IMR-90 (cell line): ENCODE data around the gene ATP5PB. TPM values are rescaled to one million over a fixed set of nuclear protein-coding genes. Genes with fewer than 3 reads are reported as not detected.

ENCODE experiments used
- ATAC-seq: fragments of 200-7000 bp; cut with Tn5 transposase; 2 replicates; pipeline ENCODE4 v1.9.1; 2020; ENCODE audit warnings: low read depth, mild to moderate bottlenecking, moderate library complexity
- BruUV-seq: library from RNA; stranded (reverse); fragments of 400-500 nt; replicated peaks from 2 replicates; lab custom pipeline; 2021; lab: Mats Ljungman, UMichigan
- CTCF ChIA-PET: fragments of 300-600 bp; formaldehyde crosslinking; extraction: SDS; loops from one replicate; lab custom pipeline; 2021; ENCODE audit warnings: antibody characterized with exemption; lab: Yijun Ruan, JAX
- POLR2A ChIA-PET: fragments of 300-600 bp; sonication (Branson Sonifier 250); formaldehyde crosslinking; loops from one replicate; lab custom pipeline; 2022; ENCODE audit warnings: antibody characterized with exemption; ENCODE audit not compliant: unreplicated experiment; lab: Charles Lee
- DNase-seq: peaks from one replicate; pipeline ENCODE4 v3.0.0; 2013
- H2AFZ ChIP-seq: replicated peaks from 2 replicates; pipeline ENCODE3; 2013; ENCODE audit warnings: low read length, mild to moderate bottlenecking; ENCODE audit not compliant: poor library complexity
- H2AK5ac ChIP-seq: 2 replicates; pipeline ENCODE4 v1.6.1; 2013; ENCODE audit warnings: low read depth, low read length, inconsistent platforms
- H2AK9ac ChIP-seq: replicated peaks from 2 replicates; pipeline ENCODE3; 2013; ENCODE audit warnings: mild to moderate bottlenecking, low read depth, low read length, moderate library complexity; ENCODE audit not compliant: poor library complexity
- H2BK120ac ChIP-seq: 2 replicates; pipeline ENCODE4 v1.6.1; 2013; ENCODE audit warnings: low read depth, low read length, inconsistent platforms
- H2BK15ac ChIP-seq: 3 replicates; pipeline ENCODE4 v1.6.1; 2013; ENCODE audit warnings: low read depth, low read length, inconsistent platforms
- H2BK20ac ChIP-seq: 2 replicates; pipeline ENCODE4 v1.6.1; 2013; ENCODE audit warnings: low read depth, mild to moderate bottlenecking, inconsistent platforms, low read length, moderate library complexity
- H2BK5ac ChIP-seq: 2 replicates; pipeline ENCODE4 v1.6.1; 2013; ENCODE audit warnings: mild to moderate bottlenecking, low read depth, low read length, inconsistent platforms; ENCODE audit not compliant: poor library complexity, severe bottlenecking
- H3K14ac ChIP-seq: replicated peaks from 2 replicates; pipeline ENCODE4 v1.6.1; 2013; ENCODE audit warnings: low read depth, low read length, inconsistent platforms
- H3K18ac ChIP-seq: 2 replicates; pipeline ENCODE4 v1.6.1; 2013; ENCODE audit warnings: low read depth, low read length, control low read depth
- H3K23ac ChIP-seq: 2 replicates; pipeline ENCODE4 v1.6.1; 2013; ENCODE audit warnings: low read depth, low read length, inconsistent platforms
- H3K27ac ChIP-seq: 2 replicates; pipeline ENCODE4 v1.5.1; 2013; ENCODE audit warnings: mild to moderate bottlenecking, control low read depth, low read length; ENCODE audit not compliant: insufficient read depth
- H3K27me3 ChIP-seq: 2 replicates; pipeline ENCODE4 v1.6.1; 2013; ENCODE audit warnings: low read length; ENCODE audit not compliant: control insufficient read depth, insufficient read depth
- H3K36me3 ChIP-seq: 2 replicates; pipeline ENCODE4 v1.6.1; 2013; ENCODE audit warnings: low read length, mixed read lengths; ENCODE audit not compliant: control insufficient read depth, insufficient read depth
- H3K4ac ChIP-seq: 2 replicates; pipeline ENCODE4 v1.6.1; 2013; ENCODE audit warnings: low read depth, low read length, inconsistent platforms
- H3K4me1 ChIP-seq: 2 replicates; pipeline ENCODE4 v1.6.1; 2013; ENCODE audit warnings: low read length, mixed read lengths; ENCODE audit not compliant: control insufficient read depth, insufficient read depth
- H3K4me2 ChIP-seq: 2 replicates; pipeline ENCODE4 v1.6.1; 2013; ENCODE audit warnings: low read depth, mild to moderate bottlenecking, control low read depth, low read length, moderate library complexity
- H3K4me3 ChIP-seq: 2 replicates; pipeline ENCODE4 v1.5.1; 2013; ENCODE audit warnings: low read depth, mild to moderate bottlenecking, control low read depth, low read length, moderate library complexity; ENCODE audit not compliant: insufficient read depth
- H3K56ac ChIP-seq: 2 replicates; pipeline ENCODE4 v1.6.1; 2013; ENCODE audit warnings: low read length, inconsistent platforms; ENCODE audit not compliant: insufficient read depth; ENCODE audit errors: extremely low read depth
- H3K79me1 ChIP-seq, 2 experiments: 2 replicates each; pipeline ENCODE4 v1.6.1; 2013; ENCODE audit warnings: low read length in 2 of 2, inconsistent platforms in 1 of 2, low read depth in 1 of 2
- H3K9ac ChIP-seq: 2 replicates; pipeline ENCODE4 v1.6.1; 2013; ENCODE audit warnings: low read depth, low read length, control low read depth
- H3K9me1 ChIP-seq: 2 replicates; pipeline ENCODE4 v1.6.1; 2013; ENCODE audit warnings: low read length, inconsistent platforms; ENCODE audit not compliant: insufficient read depth
- H3K9me3 ChIP-seq: 2 replicates; pipeline ENCODE4 v1.6.1; 2013; ENCODE audit warnings: low read length; ENCODE audit not compliant: control insufficient read depth, insufficient read depth
- H4K20me1 ChIP-seq: 2 replicates; pipeline ENCODE4 v1.6.1; 2013; ENCODE audit warnings: low read length, inconsistent platforms; ENCODE audit not compliant: insufficient read depth
- H4K5ac ChIP-seq: 2 replicates; pipeline ENCODE4 v1.6.1; 2013; ENCODE audit warnings: mild to moderate bottlenecking, low read depth, low read length, control low read depth
- H4K8ac ChIP-seq, 2 experiments: 2 replicates each; pipeline ENCODE4 v1.6.1; 2013; ENCODE audit warnings: low read depth in 2 of 2, low read length in 2 of 2, control low read depth in 1 of 2, inconsistent platforms in 1 of 2
- H4K91ac ChIP-seq: 2 replicates; pipeline ENCODE4 v1.6.1; 2013; ENCODE audit warnings: low read depth, low read length, inconsistent platforms; ENCODE audit not compliant: insufficient read depth
- BHLHE40 ChIP-seq: fragments of 150-350 bp; IDR thresholded peaks from 2 replicates; pipeline ENCODE4 v1.6.1; 2016; ENCODE audit warnings: mild to moderate bottlenecking, low read depth, low read length
- CEBPB ChIP-seq: IDR thresholded peaks from 2 replicates; pipeline ENCODE4 v1.6.1; 2012; ENCODE audit warnings: low read depth, low read length, improper control_type of control experiment
- CHD1 ChIP-seq: IDR thresholded peaks from 2 replicates; pipeline ENCODE4 v1.6.1; 2012; ENCODE audit warnings: low read depth, low read length, improper control_type of control experiment
- FOS ChIP-seq: fragments of 150-350 bp; IDR thresholded peaks from 2 replicates; pipeline ENCODE4 v1.6.1; 2016; ENCODE audit warnings: low read depth, low read length
- MAFK ChIP-seq: IDR thresholded peaks from 2 replicates; pipeline ENCODE4 v1.6.1; 2012; ENCODE audit warnings: low read depth, low read length, improper control_type of control experiment
- MAZ ChIP-seq: IDR thresholded peaks from 2 replicates; pipeline ENCODE4 v1.6.1; 2012; ENCODE audit warnings: low read depth, mild to moderate bottlenecking, low read length, improper control_type of control experiment, moderate library complexity, borderline replicate concordance
- MXI1 ChIP-seq: IDR thresholded peaks from 2 replicates; pipeline ENCODE4 v1.6.1; 2012; ENCODE audit warnings: low read depth, mild to moderate bottlenecking, low read length, moderate library complexity, borderline replicate concordance
- NFE2L2 ChIP-seq: fragments of 150-350 bp; IDR thresholded peaks from 2 replicates; pipeline ENCODE4 v1.6.1; 2016; ENCODE audit warnings: low read depth, mild to moderate bottlenecking, low read length
- POLR2A ChIP-seq: IDR thresholded peaks from 2 replicates; pipeline ENCODE4 v1.6.1; 2012; ENCODE audit warnings: mild to moderate bottlenecking, low read depth, low read length
- RAD21 ChIP-seq: IDR thresholded peaks from 2 replicates; pipeline ENCODE4 v1.6.1; 2012; ENCODE audit warnings: low read length, improper control_type of control experiment
- RCOR1 ChIP-seq: IDR thresholded peaks from 2 replicates; pipeline ENCODE4 v1.6.1; 2012; ENCODE audit warnings: mild to moderate bottlenecking, low read length, improper control_type of control experiment; ENCODE audit not compliant: insufficient replicate concordance
- RFX5 ChIP-seq: IDR thresholded peaks from 2 replicates; pipeline ENCODE4 v1.8.0; 2012; ENCODE audit warnings: low read depth, mild to moderate bottlenecking, low read length, moderate library complexity
- SMC3 ChIP-seq: fragments of 150-350 bp; IDR thresholded peaks from 2 replicates; pipeline ENCODE4 v1.6.1; 2016; ENCODE audit warnings: low read depth, mild to moderate bottlenecking, antibody characterized with exemption, low read length, moderate library complexity
- WGBS, 2 experiments: methylation state at CpG; one replicate each; pipeline versions ENCODE4 v1.1.5 to v1.1.7; 2013; ENCODE audit warnings: missing lambda C conversion rate in 2 of 2; ENCODE audit not compliant: insufficient read length in 1 of 2; ENCODE audit errors: extremely low coverage in 2 of 2; 5-methylcytosine and 5-hydroxymethylcytosine counted together
- dilution Hi-C: fragments of 300-500 bp; cut with HindIII; formaldehyde crosslinking; loops from one replicate; pipeline ENCODE4 v1.14.3; 2018; ENCODE audit warnings: low sequenced_read_pairs; ENCODE audit not compliant: unreplicated experiment
- in situ Hi-C: fragments of 300-500 bp; cut with MboI; formaldehyde crosslinking; loops from 3 replicates; pipeline ENCODE4 v1.14.3; 2019; ENCODE audit warnings: low sequenced_read_pairs, inconsistent platforms, mixed read lengths
- intact Hi-C: fragments of 100-400 bp; cut with micrococcal nuclease; formaldehyde crosslinking; loops from 2 replicates; pipeline ENCODE4 v1.10.0; 2022
- polyA plus RNA-seq, 3 experiments: library from polyadenylated mRNA; depleted of rRNA; stranded (reverse); fragments of >200 nt; gene quantifications; 2 replicates each; pipeline ENCODE4 v1.2.3, GENCODE V29; 2012; ENCODE audit warnings: low replicate concordance in 1 of 3
- total RNA-seq: library from RNA; depleted of rRNA; stranded (reverse); fragments of >200 nt; gene quantifications from 2 replicates; pipeline ENCODE4 v1.2.3, GENCODE V29; 2012
- TF ChIP-seq, protein P1 (sequence below): fragments of 150-350 bp; IDR thresholded peaks from 2 replicates; pipeline ENCODE4 v1.6.1; 2017; ENCODE audit warnings: mild to moderate bottlenecking, antibody characterized with exemption, low read length, low read depth
- TF ChIP-seq, protein P2 (sequence below): conservative IDR thresholded peaks from 2 replicates; pipeline ENCODE4 v1.5.1; 2012; ENCODE audit warnings: mild to moderate bottlenecking, low read depth, low read length, improper control_type of control experiment
- TF ChIP-seq, protein P3 (sequence below): fragments of 150-350 bp; IDR thresholded peaks from 2 replicates; pipeline ENCODE4 v1.6.1; 2016; ENCODE audit warnings: low read depth, mild to moderate bottlenecking, low read length, moderate library complexity, borderline replicate concordance

Gene ATP5PB
- total and polyA plus RNA-seq, 2 of the 4 experiments (the other 2 are of a cell fraction) = 234 to 301 TPM

DNA sequence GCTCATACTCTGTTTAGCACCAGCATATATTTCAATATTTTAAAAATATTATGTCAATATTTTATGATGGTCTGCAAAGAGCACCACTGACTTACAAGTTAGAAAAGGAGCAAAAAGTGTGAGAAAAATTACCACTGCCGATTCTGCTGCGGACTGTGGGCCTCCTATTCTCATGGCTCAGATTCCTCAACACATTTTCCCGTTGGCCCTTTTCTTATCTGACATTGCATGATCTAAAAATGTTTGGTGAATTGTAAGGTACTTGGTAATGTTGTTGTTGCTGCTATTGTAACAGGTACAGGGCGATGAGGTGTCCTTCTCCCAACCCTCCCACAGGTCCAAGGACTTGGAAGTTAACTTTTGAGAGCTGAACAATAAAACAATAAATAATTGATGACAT is 25.3 kb downstream of the ATP5PB start:
- Histone ChIP-seq H3K23ac (no peak overlapping the region), H2AK5ac (no peak overlapping the region), H4K5ac (no peak overlapping the region), H3K36me3 (peaks cover 3% of the 10 kb centered on the region), H3K18ac (no peak overlapping the region), H3K27me3 (no peaks in the 10 kb centered on the region), H3K9me1 (no peaks in the 10 kb centered on the region), H3K4ac (no peak overlapping the region), H3K9me3 (no peaks in the 10 kb centered on the region), H4K91ac (no peak overlapping the region), H3K4me2 (no peak overlapping the region), H3K27ac (no peak overlapping the region), H2BK5ac (no peak overlapping the region), H3K14ac (no peak overlapping the region), H2AK9ac (no peak overlapping the region), H4K20me1 (no peaks in the 10 kb centered on the region), H2BK15ac (no peak overlapping the region), H3K56ac (no peak overlapping the region), H3K4me3 (no peak overlapping the region), H3K4me1 (no peaks in the 10 kb centered on the region), H3K79me1 (no peaks in the 10 kb centered on the region), H2BK20ac (no peak overlapping the region), H2BK120ac (no peak overlapping the region), H2AFZ (no peak overlapping the region), H4K8ac (no peak overlapping the region), H3K9ac (no peak overlapping the region)
- in situ Hi-C loops (no loop called here), dilution Hi-C loops (loop anchor here (25.0 kb wide), 1 partner anchor 288 kb away; the partner anchor contains the start of gene DDX20), intact Hi-C loops (no loop called here)
- TF ChIP-seq CHD1 (no peak), MAZ (no peak), NFE2L2 (no peak), MAFK (no peak), RFX5 (no peak), FOS (no peak), RCOR1 (no peak), MXI1 (no peak), RAD21 (no peak), POLR2A (no peak), CEBPB (no peak), SMC3 (no peak), BHLHE40 (no peak)
- TF ChIP-seq, protein P1, sequence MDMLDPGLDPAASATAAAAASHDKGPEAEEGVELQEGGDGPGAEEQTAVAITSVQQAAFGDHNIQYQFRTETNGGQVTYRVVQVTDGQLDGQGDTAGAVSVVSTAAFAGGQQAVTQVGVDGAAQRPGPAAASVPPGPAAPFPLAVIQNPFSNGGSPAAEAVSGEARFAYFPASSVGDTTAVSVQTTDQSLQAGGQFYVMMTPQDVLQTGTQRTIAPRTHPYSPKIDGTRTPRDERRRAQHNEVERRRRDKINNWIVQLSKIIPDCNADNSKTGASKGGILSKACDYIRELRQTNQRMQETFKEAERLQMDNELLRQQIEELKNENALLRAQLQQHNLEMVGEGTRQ = no peak
- TF ChIP-seq, protein P2, sequence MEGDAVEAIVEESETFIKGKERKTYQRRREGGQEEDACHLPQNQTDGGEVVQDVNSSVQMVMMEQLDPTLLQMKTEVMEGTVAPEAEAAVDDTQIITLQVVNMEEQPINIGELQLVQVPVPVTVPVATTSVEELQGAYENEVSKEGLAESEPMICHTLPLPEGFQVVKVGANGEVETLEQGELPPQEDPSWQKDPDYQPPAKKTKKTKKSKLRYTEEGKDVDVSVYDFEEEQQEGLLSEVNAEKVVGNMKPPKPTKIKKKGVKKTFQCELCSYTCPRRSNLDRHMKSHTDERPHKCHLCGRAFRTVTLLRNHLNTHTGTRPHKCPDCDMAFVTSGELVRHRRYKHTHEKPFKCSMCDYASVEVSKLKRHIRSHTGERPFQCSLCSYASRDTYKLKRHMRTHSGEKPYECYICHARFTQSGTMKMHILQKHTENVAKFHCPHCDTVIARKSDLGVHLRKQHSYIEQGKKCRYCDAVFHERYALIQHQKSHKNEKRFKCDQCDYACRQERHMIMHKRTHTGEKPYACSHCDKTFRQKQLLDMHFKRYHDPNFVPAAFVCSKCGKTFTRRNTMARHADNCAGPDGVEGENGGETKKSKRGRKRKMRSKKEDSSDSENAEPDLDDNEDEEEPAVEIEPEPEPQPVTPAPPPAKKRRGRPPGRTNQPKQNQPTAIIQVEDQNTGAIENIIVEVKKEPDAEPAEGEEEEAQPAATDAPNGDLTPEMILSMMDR = no peak
- TF ChIP-seq, protein P3, sequence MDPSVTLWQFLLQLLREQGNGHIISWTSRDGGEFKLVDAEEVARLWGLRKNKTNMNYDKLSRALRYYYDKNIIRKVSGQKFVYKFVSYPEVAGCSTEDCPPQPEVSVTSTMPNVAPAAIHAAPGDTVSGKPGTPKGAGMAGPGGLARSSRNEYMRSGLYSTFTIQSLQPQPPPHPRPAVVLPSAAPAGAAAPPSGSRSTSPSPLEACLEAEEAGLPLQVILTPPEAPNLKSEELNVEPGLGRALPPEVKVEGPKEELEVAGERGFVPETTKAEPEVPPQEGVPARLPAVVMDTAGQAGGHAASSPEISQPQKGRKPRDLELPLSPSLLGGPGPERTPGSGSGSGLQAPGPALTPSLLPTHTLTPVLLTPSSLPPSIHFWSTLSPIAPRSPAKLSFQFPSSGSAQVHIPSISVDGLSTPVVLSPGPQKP = no peak
- ChIA-PET CTCF (no interaction called here), POLR2A (no interaction called here)
- BruUV-seq = no TSS peak
- no CpG with 5 or more reads among the region's 4 CpGs for WGBS, 2 experiments
- ATAC-seq = no peak
- no peak for DNase-seq
